Adipose tissue (tissue), 3 donors: ENCODE results near the gene SRSF4. TPM values are rescaled to one million over a fixed set of nuclear protein-coding genes. Genes with fewer than 3 reads are reported as not detected.
A peak's percentile ranks its signal among the peaks of the same experiment; 100 is the strongest.
"Not testable (repeated sequence)": the region's sequence is repeated elsewhere in the genome, so short reads cannot be mapped to it uniquely, and the experiment has no call there.

Source experiments
- H3K27ac ChIP-seq: one replicate; pipeline ENCODE4 v1.5.1; 2013; ENCODE audit warnings: low read depth, low read length
- WGBS, 3 donors: extraction: QIAGEN DNeasy Blood & Tissue Kit; methylation state at CpG; one replicate each; pipeline ENCODE4 v1.1.7; 2013; 5-methylcytosine and 5-hydroxymethylcytosine counted together
- polyA plus RNA-seq, 3 donors: library from polyadenylated mRNA; stranded (reverse); fragments of 200-250 nt; gene quantifications; one replicate each; pipeline ENCODE4 v1.2.3, GENCODE V29; 2013
- donor health status: healthy with polysubstance abuse.
- donor health status: Bipolar disorder and iron deficiency.
- donor health status: healthy.

SRSF4 gene
- 10 to 100 TPM; 37.1 to 84.2 (median 77.3) TPM for polyA plus RNA-seq

DNA sequence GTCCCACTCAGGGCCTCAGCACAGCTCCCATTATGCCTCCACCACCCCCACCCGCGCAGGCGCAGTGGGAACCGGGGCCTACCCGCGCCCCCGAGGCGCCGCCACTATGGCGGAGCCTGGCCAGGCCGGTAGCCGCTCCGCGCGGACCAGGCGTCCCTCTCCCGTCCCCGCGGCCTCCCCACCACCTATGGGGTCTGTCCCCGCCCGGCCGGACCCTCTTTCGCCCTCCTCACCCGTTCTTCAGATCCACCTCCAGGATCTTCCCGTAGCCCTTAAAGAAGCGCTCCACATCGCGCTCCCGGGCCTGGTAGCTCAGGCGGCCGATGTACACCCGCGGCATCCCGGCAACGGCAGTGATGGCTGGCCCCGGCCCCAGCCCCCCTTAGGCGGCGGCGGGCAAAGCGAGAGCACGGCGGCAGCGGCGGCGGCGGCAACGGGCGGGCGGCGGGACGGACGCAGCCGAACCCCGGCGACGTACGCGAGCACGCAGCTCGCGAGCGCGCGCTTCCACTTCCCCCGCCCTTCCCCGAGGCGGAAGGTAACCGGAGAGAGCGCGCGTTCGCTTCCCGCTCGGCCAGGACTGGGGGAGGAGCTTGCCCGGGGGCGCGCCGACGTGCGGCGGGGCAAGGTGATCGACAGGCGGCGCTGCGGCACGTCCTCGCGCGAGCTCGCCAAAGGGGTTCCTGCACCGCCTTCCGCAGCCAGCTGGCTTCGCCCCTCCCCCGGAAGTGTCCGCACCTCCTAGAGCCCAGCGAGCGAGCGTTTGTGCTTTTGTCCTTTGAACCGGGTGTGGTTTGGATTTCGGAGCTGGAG lies at the start of gene SRSF4:
SRSF4 (minus strand) TSS at position 488 of the 813 bp plus-strand sequence; CDS start at position 340, 148 bp downstream.
- 0 to 1% (median 1%) methylated on average over 92 to 100 of the region's 100 CpGs for WGBS, 3 donors
- H3K27ac ChIP-seq, result peak within 1 kb of the TSS; percentile 100

DNA sequence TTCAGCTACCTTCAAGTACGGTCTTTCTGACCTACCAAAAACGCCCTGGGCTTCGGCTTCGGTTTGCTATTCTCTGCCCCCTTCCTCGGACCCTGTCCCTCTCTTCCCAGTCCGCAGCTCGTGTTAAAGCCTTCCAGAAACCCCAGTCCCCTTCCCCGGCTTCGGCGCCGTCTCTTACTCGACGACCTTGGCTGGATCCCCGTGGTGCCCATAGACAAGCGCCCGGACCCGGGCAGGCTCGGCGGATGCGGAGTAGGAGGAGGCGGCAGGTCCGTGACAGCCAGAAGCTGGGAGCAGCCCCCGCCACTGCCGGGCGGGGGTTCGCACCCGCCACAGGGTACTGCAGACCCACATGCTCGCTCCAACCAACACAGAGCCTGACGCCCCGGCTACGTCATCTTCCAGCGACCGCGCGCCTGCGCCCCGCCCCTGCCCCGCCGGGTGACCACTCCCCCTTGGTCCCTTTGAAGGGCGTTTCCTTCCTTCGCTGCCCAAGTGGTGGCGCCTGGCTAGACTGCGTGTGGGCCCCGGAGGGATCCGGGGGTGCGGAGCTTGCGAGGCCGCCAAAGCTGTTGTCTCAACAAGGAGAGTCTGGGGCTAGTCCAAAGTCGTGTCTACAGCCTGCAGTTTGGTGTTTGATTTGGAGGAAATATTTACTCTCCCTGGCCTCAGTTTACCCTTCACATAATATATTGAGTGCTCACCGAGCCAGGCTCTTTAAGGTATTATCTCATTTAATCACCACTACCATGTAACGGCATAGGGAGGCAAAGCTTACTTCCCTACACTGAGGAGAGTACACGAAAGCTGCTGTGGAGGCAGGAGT lies 49.1 kb upstream of the SRSF4 start, which contains the start of gene MECR:
MECR (minus strand) TSS at position 382 of the 826 bp plus-strand sequence; CDS start at position 354, 28 bp downstream.
- no peak within 1 kb of the TSS for H3K27ac ChIP-seq
- 2 to 3% (median 3%) methylated on average over 47 to 52 of the region's 52 CpGs for WGBS, 3 donors

DNA sequence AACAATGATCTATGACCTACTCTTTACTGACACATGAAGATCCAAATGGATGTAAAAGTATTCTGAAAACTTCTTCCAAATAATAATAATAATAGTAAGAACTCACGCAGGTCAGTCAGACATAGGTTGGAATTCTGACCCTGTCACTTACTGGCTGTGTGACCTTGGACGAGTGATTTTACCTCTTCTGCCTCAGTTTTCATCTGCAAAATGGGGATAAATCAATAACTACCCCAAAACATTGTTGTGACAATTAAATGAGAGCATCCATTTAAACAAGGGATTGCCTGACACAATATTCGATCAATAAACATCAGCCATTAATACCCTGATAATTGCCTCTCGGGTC lies 48.5 kb upstream of the SRSF4 start:
- H3K27ac ChIP-seq, result no peak overlapping the region
- 5 to 18% (median 10%) methylated on average over 4 of the region's 4 CpGs for WGBS, 3 donors

DNA sequence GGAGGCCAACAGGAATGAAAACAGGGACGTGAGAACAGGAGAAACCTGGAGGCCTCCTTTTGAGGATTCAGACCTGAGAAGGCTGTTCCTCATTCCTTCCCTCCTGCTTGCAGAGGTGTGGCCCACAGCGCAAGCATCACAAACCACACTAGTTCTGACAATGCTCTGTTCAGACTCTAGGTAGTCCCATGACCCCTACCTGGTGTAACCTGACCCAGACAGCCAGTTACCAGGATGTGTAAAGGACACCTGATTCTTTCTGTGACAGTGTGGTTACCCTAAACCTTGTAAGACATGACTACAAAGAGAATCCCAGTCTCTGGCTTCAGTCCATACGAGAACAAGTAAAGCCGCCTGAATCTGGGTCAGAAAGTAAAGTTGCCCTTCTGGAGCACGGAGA lies 45.8 kb upstream of the SRSF4 start:
- 83 to 86% (median 85%) methylated on average over 5 of the region's 5 CpGs for WGBS, 3 donors
- H3K27ac ChIP-seq, result no peak overlapping the region

DNA sequence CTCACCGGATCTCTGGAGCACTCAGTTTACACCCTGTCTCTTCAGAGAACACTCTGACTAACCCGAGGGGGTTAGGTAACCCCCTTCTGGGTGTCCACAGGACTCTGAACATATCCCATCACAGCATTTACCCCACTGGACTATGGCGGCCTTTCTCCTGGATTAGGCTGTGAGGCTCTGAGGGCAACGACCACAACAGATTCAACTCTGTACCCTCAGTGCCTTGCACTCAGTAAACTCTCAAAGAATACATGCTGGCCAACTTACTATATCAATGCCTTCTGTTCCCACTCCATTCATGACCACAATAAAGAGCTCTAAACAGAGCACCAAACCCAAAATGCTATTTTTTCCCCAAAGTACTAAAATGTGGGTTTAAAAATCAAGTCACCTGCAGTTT lies 43.7 kb upstream of the SRSF4 start:
- H3K27ac ChIP-seq, result no peak overlapping the region
- WGBS, 3 donors, result 90 to 92% (median 91%) methylated on average over 4 of the region's 4 CpGs

DNA sequence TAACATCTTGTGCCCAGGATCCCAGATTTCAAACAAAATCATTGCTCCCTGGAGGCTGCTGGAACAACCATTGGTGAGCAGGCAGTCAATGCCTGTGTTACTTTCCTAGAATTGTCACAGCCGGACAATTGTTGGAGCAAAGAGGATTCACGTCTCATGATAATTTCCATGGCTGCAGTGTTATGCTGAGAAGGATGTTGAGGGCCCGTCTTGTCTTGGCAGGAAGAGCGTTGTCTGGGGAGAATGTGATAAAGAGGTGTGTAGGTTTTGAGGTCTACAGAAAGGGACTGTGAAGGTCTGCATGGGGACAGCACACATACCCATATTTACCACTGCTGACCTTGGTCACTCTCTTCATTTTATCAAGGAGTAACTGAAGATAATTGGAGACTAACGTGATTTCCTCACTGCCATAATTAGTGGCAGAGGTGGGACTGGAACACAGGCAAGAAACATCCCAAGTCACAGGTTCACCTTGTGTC lies 42.7 kb upstream of the SRSF4 start:
- H3K27ac ChIP-seq, result no peak overlapping the region
- 84 to 92% (median 88%) methylated on average over 5 of the region's 5 CpGs for WGBS, 3 donors

DNA sequence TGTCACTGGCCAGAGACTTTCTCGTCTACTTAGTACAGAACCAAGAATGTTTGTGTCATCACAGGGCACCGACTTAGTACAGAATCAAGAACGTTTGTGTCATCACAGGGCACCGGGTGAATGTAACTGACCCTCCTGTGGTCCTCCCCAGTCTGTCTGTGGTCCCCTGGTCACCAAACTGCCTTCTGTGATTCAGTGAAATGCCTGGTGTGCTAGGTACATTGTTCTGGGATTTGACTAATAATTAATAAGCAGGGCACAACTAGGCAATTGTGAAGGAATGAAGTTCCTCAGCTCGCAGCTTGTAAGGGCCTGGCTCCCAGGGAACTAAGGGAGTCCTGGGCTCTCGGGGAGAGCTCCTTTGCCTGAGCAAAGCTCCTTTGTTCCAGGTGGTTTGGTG lies 41.8 kb upstream of the SRSF4 start:
- WGBS, 3 donors, result 78 to 90% (median 85%) methylated on average over 6 of the region's 6 CpGs

DNA sequence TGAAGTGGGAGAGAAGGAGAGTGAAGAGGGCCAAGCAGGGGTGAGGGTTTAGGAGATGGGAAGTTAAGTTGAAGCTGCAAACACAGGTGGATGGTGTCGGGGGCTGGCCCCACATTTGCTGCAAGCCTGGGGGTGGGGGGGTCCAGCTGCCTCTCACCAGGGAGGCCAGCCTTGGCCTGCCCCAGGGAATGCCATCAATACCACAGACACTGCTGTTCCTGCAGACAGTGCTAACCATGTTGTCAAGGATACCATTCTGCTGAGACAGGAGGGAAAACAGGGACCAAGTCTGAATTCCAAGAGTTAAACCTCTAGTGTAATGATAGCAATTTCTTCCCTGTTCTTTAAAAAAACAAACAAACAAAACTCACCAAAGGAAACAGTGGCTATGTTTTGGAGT lies 41.0 kb upstream of the SRSF4 start:
- WGBS, 3 donors, result 89 to 95% (median 92%) methylated on average over 1 of the region's 1 CpG
- H3K27ac ChIP-seq, result no peak overlapping the region

More for the DNA sequence above, 41.8 kb upstream of the SRSF4 start:
- no peak overlapping the region for H3K27ac ChIP-seq

DNA sequence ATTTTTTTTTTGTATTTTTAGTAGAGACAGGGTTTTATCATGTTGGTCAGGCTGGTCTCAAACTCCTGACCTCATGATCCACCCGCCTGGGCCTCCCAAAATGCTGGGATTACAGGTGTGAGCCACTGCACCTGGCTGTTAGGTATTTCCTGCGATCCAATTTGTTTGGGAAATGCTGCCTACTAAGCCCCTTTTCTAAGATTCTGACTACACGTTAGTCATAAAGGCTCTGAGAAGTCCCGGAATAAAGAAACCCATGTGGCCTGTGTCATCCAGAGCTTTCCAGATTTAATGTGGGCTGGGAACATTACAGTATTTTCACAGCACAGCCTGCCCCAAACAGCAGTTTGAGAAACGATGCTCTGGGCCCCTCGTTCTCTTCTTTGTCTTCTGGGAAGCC lies 40.6 kb upstream of the SRSF4 start:
- H3K27ac ChIP-seq, result not testable (repeated sequence)
- WGBS, 3 donors, result 85 to 91% (median 90%) methylated on average over 6 of the region's 6 CpGs

DNA sequence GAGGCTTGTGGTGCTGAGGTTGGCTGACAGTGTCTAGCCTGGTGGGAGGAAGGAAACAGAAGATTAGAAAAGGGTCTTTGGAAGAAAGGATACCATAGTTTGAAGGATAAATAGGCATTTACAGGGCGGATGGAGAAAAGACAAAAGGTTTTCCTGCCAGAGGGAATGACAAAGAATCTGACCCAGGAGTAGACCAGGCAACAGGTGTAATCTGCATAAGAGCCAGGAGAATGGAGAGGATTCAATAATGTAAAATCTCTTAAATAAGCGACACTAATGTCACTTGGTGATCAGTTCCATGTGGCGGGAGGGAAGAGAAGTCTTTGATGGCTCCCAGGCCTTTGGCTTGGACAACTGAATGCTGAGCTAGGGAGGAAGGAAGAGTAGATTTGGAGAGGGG lies 39.6 kb upstream of the SRSF4 start:
- no peak overlapping the region for H3K27ac ChIP-seq
- 92 to 97% (median 95%) methylated on average over 3 of the region's 3 CpGs for WGBS, 3 donors

DNA sequence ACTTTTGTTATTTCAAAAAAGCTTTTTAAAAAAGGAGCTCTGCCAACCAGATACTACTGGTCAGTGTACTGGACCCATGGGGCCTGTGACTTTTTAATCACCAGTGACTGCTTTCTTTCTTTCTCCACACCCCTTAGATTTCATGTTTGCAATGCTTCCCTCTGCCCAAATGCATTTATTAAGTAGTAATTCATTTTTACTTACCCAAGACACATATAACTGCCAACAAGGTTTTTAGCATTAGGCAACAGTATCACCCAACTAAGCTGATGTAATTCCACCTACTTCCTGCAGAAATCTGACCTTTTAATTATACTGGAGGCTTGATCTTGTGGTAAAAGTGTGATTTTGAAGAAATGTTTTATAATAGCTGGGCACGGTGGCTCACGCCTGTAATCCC lies 36.5 kb upstream of the SRSF4 start:
- no peak overlapping the region for H3K27ac ChIP-seq
- 37 to 96% (median 41%) methylated on average over 2 of the region's 2 CpGs for WGBS, 3 donors

DNA sequence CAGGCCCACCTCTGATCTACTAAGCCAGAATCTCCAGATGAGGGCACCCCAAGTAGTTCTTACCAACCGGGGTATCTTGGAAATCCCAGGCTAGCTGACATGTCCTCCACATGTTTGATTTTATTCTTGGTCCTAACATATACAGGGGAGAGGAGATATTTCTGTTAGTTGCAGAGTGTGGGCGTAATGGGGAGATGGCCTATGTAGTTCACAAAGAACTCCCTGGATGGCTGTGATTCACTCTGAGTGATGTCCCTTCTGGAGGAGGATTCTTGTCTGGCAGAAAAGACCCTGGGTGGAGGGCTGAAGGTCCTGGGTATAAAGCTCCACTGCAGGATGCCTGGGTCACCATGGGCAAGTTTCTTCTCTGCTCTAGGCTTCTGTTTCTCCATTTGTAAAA lies 35.9 kb upstream of the SRSF4 start:
- WGBS, 3 donors, result 86 to 94% (median 93%) methylated on average over 2 of the region's 2 CpGs
- H3K27ac ChIP-seq, result no peak overlapping the region

DNA sequence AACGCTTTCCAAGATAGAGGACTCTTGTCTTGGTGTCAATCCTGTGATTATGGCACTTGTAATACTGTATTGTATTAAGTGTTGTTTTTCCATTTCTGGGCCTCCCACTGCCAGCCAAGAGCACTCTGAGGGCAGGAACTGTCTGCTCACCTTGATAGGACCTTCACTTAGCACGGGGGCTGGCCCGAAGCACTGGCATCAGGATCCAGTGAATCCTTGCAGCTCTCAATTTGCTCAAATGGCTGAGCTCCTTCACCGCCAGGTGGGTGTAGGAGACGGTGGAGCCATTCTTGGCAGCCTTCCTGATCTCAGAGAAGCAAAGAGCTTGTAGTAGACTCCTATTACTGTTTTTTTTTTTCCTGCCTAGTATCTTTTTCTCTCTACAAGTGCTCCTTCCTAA lies 31.4 kb upstream of the SRSF4 start:
- WGBS, 3 donors, result 88 to 94% (median 89%) methylated on average over 5 of the region's 5 CpGs
- no peak overlapping the region for H3K27ac ChIP-seq

DNA sequence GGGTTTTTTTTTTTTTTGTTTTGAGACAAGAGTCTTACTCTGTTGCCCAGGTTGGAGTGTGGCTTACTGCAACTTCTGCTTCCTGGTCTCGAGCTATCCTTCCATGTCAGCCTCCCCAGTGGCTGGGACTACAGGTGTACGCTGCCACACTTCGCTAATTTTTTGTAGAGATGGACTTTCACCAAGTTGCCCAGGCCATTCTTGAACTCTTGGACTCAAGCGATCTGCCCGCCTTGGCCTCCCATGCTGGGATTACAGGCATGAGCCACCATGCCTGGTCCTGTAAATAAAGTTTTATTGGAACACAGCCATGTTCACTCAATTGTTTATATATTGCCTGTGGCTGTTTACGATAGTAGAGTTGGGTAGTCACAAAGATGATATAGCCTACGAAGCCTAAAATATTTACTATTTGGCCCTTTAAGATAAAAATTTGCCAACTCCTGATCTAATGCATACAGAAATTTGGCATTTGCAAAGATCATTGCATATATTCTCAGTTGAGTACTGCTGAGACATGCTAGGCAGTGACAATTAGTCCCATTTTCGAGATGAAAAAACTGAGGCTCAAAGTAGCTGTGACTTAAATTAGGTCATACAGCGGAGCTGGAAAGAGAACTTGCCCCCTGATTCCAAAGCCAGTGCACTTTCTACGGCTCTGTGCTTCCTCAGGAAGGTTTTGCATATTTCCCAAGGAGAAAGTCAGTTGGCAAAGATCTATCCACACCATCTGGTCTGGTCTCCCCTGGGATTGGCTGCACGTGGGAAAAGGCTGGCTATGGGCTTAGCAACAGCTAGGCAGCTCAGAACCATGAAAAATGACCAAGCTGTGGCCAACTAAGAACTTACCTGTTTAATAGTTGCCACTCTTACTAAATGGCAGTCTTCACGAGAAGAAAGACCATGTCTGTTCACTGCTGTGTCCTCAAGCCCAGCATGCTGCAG lies 29.7 kb upstream of the SRSF4 start:
- H3K27ac ChIP-seq, result no peak overlapping the region
- WGBS, 3 donors, result 86 to 92% (median 86%) methylated on average over 12 of the region's 12 CpGs

DNA sequence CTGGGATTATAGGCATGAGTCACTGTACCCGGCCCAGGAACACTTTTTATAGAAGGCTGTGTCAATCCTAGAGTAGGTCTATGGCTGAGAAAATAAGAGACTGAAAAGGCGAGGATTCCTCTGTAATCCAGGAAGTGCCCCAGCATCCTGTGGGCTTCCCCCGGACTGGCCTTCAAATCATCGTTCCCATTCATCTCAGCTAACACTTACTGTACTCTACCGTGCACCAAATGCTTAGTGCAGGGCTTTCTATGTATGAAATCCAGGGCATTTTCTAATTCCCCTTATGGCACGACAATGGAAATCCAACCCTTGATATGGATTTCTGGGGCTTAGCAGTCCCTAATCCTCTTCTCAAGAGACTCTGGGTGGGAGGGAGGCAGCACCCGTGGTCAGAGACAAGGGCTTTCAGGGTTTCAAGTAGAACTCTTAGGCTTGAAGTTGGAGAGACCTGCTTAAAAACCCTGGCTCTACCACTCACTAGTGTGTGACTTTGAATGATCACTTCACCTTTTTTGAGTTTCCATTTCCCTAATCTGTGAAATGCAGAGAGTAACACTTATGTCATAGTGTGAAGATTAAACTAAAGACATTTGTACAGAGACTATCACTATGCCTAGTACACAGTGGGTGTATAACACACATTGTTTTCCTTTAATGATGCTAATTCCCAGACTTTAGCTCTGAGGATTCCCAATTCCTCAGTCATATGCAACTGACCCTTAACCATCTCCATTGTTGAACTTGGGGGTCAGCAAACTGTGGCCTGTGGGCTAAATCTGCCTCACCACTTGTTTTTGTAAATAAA lies 28.8 kb upstream of the SRSF4 start:
- WGBS, 3 donors, result 73 to 79% (median 75%) methylated on average over 7 of the region's 7 CpGs
- H3K27ac ChIP-seq, result no peak overlapping the region

DNA sequence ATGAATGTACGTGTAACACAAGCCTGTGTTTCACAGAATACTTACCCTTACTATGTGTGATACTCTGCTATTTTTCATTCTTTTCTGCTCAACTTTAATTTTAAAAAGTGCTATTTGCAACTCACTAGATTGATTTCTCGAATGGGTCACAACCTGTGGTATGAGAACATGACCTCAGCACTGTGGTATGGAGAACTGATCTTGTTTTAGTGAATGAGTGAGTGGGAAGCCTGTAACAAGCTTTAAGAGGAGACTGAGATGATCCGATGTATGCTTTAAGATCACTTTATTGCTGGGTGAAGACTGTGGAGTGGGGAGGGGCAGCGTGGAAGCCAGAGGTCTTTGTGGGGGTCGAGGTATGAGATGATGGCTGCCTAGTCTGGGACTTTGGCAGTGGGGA lies 27.5 kb upstream of the SRSF4 start:
- no peak overlapping the region for H3K27ac ChIP-seq
- 78 to 85% (median 83%) methylated on average over 5 of the region's 5 CpGs for WGBS, 3 donors

DNA sequence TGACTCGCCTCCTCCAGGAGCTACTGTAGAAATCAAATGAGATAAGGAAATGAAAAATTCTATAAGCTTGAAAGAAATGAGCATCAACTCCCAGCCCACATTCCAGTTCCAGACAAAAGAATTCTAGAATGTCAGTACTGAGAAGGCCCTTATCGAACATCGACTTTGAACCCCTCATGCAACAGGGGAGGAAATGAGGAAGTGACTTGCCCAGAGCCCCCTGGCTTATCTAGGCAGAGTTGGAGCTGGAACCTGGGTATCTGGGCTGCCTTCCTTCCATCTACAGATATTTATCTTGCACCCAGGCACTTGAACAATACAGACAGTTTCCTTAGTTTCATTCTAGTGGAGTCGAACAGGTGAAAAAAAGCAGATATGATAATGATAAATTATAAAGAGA lies 26.7 kb upstream of the SRSF4 start:
- H3K27ac ChIP-seq, result no peak overlapping the region
- WGBS, 3 donors, result 50 to 65% (median 58%) methylated on average over 4 of the region's 4 CpGs
